ENCODE results near the gene CNOT11.
A peak's percentile ranks its signal among the peaks of the same experiment; 100 is the strongest.

DNA sequence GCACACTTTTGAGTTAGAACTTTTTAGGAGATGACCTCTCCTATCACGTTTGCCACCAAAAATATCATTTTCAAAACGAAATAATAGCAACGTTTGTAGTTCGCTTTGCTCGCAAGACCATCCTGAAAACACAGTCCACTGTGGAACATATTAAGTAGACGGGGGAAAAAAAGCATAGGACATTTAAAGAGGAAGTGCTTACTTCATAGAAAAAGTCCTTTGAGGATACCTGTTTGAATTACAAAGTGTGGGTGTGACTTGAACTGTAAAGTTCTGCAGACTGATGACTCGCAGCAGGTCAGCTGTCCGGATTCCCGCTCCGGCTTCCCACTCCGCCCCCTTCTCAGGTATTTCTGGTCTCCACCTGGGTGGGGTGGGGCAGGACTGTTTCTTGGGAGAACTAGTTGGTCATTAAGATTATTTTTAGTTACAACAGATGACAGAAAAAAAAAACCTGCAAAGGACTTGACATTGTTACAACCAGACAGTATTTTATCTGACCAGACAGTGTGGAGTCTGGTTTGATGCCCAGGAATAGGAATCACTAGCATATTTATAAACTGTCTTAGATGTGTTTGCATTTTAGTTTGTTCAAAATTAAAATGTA, 13.3 kb downstream of the CNOT11 start:
- 0 out of 2 replicates have a peak, but pooled peaks have one; percentile 12 for TF ChIP-seq POLR2AphosphoS5 (IDR thresholded peaks at IDR 0.05; ENCODE audit: low read depth, low read length)
- TF ChIP-seq, protein P1, sequence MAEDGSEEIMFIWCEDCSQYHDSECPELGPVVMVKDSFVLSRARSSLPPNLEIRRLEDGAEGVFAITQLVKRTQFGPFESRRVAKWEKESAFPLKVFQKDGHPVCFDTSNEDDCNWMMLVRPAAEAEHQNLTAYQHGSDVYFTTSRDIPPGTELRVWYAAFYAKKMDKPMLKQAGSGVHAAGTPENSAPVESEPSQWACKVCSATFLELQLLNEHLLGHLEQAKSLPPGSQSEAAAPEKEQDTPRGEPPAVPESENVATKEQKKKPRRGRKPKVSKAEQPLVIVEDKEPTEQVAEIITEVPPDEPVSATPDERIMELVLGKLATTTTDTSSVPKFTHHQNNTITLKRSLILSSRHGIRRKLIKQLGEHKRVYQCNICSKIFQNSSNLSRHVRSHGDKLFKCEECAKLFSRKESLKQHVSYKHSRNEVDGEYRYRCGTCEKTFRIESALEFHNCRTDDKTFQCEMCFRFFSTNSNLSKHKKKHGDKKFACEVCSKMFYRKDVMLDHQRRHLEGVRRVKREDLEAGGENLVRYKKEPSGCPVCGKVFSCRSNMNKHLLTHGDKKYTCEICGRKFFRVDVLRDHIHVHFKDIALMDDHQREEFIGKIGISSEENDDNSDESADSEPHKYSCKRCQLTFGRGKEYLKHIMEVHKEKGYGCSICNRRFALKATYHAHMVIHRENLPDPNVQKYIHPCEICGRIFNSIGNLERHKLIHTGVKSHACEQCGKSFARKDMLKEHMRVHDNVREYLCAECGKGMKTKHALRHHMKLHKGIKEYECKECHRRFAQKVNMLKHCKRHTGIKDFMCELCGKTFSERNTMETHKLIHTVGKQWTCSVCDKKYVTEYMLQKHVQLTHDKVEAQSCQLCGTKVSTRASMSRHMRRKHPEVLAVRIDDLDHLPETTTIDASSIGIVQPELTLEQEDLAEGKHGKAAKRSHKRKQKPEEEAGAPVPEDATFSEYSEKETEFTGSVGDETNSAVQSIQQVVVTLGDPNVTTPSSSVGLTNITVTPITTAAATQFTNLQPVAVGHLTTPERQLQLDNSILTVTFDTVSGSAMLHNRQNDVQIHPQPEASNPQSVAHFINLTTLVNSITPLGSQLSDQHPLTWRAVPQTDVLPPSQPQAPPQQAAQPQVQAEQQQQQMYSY (CRISPR knock-in tag; IDR thresholded peaks at IDR 0.05), result no peak
- TF ChIP-seq, protein P2, sequence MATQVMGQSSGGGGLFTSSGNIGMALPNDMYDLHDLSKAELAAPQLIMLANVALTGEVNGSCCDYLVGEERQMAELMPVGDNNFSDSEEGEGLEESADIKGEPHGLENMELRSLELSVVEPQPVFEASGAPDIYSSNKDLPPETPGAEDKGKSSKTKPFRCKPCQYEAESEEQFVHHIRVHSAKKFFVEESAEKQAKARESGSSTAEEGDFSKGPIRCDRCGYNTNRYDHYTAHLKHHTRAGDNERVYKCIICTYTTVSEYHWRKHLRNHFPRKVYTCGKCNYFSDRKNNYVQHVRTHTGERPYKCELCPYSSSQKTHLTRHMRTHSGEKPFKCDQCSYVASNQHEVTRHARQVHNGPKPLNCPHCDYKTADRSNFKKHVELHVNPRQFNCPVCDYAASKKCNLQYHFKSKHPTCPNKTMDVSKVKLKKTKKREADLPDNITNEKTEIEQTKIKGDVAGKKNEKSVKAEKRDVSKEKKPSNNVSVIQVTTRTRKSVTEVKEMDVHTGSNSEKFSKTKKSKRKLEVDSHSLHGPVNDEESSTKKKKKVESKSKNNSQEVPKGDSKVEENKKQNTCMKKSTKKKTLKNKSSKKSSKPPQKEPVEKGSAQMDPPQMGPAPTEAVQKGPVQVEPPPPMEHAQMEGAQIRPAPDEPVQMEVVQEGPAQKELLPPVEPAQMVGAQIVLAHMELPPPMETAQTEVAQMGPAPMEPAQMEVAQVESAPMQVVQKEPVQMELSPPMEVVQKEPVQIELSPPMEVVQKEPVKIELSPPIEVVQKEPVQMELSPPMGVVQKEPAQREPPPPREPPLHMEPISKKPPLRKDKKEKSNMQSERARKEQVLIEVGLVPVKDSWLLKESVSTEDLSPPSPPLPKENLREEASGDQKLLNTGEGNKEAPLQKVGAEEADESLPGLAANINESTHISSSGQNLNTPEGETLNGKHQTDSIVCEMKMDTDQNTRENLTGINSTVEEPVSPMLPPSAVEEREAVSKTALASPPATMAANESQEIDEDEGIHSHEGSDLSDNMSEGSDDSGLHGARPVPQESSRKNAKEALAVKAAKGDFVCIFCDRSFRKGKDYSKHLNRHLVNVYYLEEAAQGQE (IDR thresholded peaks at IDR 0.05; ENCODE audit: borderline replicate concordance in 1 of 2, low read depth in 1 of 2, low read length in 2 of 2), result no peak
- no peak for TF ChIP-seq REPIN1 (CRISPR knock-in tag; IDR thresholded peaks at IDR 0.05; ENCODE audit: borderline replicate concordance, low read depth)
- no peak for TF ChIP-seq U2AF1 (optimal IDR thresholded peaks at IDR 0.05; ENCODE audit: low read depth, low read length)
- TF ChIP-seq, protein P3, sequence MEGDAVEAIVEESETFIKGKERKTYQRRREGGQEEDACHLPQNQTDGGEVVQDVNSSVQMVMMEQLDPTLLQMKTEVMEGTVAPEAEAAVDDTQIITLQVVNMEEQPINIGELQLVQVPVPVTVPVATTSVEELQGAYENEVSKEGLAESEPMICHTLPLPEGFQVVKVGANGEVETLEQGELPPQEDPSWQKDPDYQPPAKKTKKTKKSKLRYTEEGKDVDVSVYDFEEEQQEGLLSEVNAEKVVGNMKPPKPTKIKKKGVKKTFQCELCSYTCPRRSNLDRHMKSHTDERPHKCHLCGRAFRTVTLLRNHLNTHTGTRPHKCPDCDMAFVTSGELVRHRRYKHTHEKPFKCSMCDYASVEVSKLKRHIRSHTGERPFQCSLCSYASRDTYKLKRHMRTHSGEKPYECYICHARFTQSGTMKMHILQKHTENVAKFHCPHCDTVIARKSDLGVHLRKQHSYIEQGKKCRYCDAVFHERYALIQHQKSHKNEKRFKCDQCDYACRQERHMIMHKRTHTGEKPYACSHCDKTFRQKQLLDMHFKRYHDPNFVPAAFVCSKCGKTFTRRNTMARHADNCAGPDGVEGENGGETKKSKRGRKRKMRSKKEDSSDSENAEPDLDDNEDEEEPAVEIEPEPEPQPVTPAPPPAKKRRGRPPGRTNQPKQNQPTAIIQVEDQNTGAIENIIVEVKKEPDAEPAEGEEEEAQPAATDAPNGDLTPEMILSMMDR (CRISPR knock-in tag; IDR thresholded peaks at IDR 0.05), result no peak
- no peak for TF ChIP-seq EZH2 (conservative IDR thresholded peaks at IDR 0.05; ENCODE audit: low read depth, low read length)
- no peak for TF ChIP-seq TOE1 (CRISPR knock-in tag; IDR thresholded peaks at IDR 0.05)
- TF ChIP-seq ETV6 (CRISPR knock-in tag; conservative IDR thresholded peaks at IDR 0.05), result no peak
- TF ChIP-seq, protein P4, sequence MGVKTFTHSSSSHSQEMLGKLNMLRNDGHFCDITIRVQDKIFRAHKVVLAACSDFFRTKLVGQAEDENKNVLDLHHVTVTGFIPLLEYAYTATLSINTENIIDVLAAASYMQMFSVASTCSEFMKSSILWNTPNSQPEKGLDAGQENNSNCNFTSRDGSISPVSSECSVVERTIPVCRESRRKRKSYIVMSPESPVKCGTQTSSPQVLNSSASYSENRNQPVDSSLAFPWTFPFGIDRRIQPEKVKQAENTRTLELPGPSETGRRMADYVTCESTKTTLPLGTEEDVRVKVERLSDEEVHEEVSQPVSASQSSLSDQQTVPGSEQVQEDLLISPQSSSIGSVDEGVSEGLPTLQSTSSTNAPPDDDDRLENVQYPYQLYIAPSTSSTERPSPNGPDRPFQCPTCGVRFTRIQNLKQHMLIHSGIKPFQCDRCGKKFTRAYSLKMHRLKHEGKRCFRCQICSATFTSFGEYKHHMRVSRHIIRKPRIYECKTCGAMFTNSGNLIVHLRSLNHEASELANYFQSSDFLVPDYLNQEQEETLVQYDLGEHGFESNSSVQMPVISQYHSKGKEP (CRISPR knock-in tag; IDR thresholded peaks at IDR 0.05), result no peak
- no peak for TF ChIP-seq ZNF83 (CRISPR knock-in tag; IDR thresholded peaks at IDR 0.05; ENCODE audit: borderline replicate concordance)
- TF ChIP-seq, protein P5, sequence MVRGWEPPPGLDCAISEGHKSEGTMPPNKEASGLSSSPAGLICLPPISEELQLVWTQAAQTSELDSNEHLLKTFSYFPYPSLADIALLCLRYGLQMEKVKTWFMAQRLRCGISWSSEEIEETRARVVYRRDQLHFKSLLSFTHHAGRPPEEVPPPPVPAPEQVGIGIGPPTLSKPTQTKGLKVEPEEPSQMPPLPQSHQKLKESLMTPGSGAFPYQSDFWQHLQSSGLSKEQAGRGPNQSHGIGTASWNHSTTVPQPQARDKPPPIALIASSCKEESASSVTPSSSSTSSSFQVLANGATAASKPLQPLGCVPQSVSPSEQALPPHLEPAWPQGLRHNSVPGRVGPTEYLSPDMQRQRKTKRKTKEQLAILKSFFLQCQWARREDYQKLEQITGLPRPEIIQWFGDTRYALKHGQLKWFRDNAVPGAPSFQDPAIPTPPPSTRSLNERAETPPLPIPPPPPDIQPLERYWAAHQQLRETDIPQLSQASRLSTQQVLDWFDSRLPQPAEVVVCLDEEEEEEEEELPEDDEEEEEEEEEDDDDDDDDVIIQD (CRISPR knock-in tag; IDR thresholded peaks at IDR 0.05; ENCODE audit: low read depth), result 0 out of 2 replicates have a peak, but pooled peaks have one; percentile 12

All from HepG2 (cell line).